HepG2 (cell line): Measurements from ENCODE around the gene RELB. TPM values are rescaled to one million over a fixed set of nuclear protein-coding genes. Genes with fewer than 3 reads are reported as not detected.

ENCODE experiments used
- ATAD3A ChIP-seq: sonication (generic); formaldehyde crosslinking; IDR thresholded peaks from 2 replicates; pipeline ENCODE4 v1.4.0; 2020; ENCODE audit warnings: missing genetic modification reagents
- CAMTA2 ChIP-seq: sonication (generic); formaldehyde crosslinking; IDR thresholded peaks from 2 replicates; pipeline ENCODE4 v1.4.0; 2020; ENCODE audit warnings: mild to moderate bottlenecking, missing genetic modification reagents, borderline replicate concordance
- CC2D1A ChIP-seq: sonication (generic); formaldehyde crosslinking; IDR thresholded peaks from 2 replicates; pipeline ENCODE4 v1.8.1; 2023; ENCODE audit warnings: mild to moderate bottlenecking, missing genetic modification reagents
- CERS6 ChIP-seq: sonication (generic); formaldehyde crosslinking; IDR thresholded peaks from 2 replicates; pipeline ENCODE4 v1.5.0; 2020; ENCODE audit warnings: missing genetic modification reagents
- ERF ChIP-seq: IDR thresholded peaks from 2 replicates; pipeline ENCODE4 v1.6.1; 2018; ENCODE audit warnings: missing biosample characterization, missing genetic modification reagents
- ISL2 ChIP-seq: sonication (generic); formaldehyde crosslinking; IDR thresholded peaks from 2 replicates; pipeline ENCODE4 v1.5.0; 2020; ENCODE audit warnings: missing genetic modification reagents
- NCOA2 ChIP-seq: sonication (generic); formaldehyde crosslinking; IDR thresholded peaks from 2 replicates; pipeline ENCODE4 v1.8.0; 2022; ENCODE audit warnings: inconsistent platforms
- NFATC3 ChIP-seq: sonication (generic); formaldehyde crosslinking; IDR thresholded peaks from 2 replicates; pipeline ENCODE4 v1.5.1; 2020; ENCODE audit warnings: mild to moderate bottlenecking, missing genetic modification reagents
- PCBP2 ChIP-seq: fragments of 200-400 bp; formaldehyde crosslinking; optimal IDR thresholded peaks from 2 replicates; pipeline ENCODE3; 2018; ENCODE audit warnings: low read length, low read depth; ENCODE audit not compliant: poor library complexity, severe bottlenecking
- PHF8 ChIP-seq: sonication (generic); formaldehyde crosslinking; IDR thresholded peaks from 2 replicates; pipeline ENCODE4 v1.5.0; 2020; ENCODE audit warnings: missing genetic modification reagents
- PITX1 ChIP-seq: sonication (generic); formaldehyde crosslinking; IDR thresholded peaks from 2 replicates; pipeline ENCODE4 v1.5.1; 2020; ENCODE audit warnings: mild to moderate bottlenecking, missing genetic modification reagents
- SMAD1 ChIP-seq: sonication (generic); formaldehyde crosslinking; IDR thresholded peaks from 2 replicates; pipeline ENCODE4 v1.4.0; 2020; ENCODE audit warnings: missing genetic modification reagents, low read depth, mild to moderate bottlenecking, borderline replicate concordance
- ZMAT3 ChIP-seq: sonication (generic); formaldehyde crosslinking; conservative IDR thresholded peaks from 2 replicates; pipeline ENCODE4 v1.7.0; 2021; ENCODE audit warnings: missing genetic modification reagents
- ZMYM4 ChIP-seq: sonication (generic); formaldehyde crosslinking; IDR thresholded peaks from 2 replicates; pipeline ENCODE4 v1.8.1; 2023; ENCODE audit warnings: mild to moderate bottlenecking, missing genetic modification reagents
- ZNF274 ChIP-seq: sonication (generic); formaldehyde crosslinking; IDR thresholded peaks from 2 replicates; pipeline ENCODE4 v1.5.1; 2020; ENCODE audit warnings: mild to moderate bottlenecking, missing genetic modification reagents
- ZNF367 ChIP-seq: sonication (generic); formaldehyde crosslinking; IDR thresholded peaks from 2 replicates; pipeline ENCODE4 v1.4.0; 2020; ENCODE audit warnings: missing genetic modification reagents, borderline replicate concordance
- ZNF382 ChIP-seq: sonication (generic); formaldehyde crosslinking; IDR thresholded peaks from 2 replicates; pipeline ENCODE4 v1.5.0; 2020; ENCODE audit warnings: missing genetic modification reagents, mild to moderate bottlenecking, borderline replicate concordance
- ZNF468 ChIP-seq: sonication (generic); formaldehyde crosslinking; IDR thresholded peaks from 2 replicates; pipeline ENCODE4 v1.8.0; 2022; ENCODE audit warnings: mild to moderate bottlenecking, moderate library complexity, missing genetic modification reagents
- ZNF503 ChIP-seq: sonication (generic); formaldehyde crosslinking; IDR thresholded peaks from 2 replicates; pipeline ENCODE4 v1.4.0; 2020; ENCODE audit warnings: missing genetic modification reagents
- ZNF557 ChIP-seq: sonication (generic); formaldehyde crosslinking; IDR thresholded peaks from 2 replicates; pipeline ENCODE4 v1.4.0; 2020; ENCODE audit warnings: missing genetic modification reagents
- ZSCAN21 ChIP-seq: sonication (generic); formaldehyde crosslinking; IDR thresholded peaks from 2 replicates; pipeline ENCODE4 v1.8.0; 2022; ENCODE audit warnings: mild to moderate bottlenecking, missing genetic modification reagents, moderate library complexity, borderline replicate concordance
- polyA plus RNA-seq, 8 experiments: library from polyadenylated mRNA; depleted of rRNA in 3 of 8; stranded (reverse) in 7 of 8; unstranded in 1 of 8; fragments of >200 nt; fragmentation: Illumina TruSeq in 4 of 8; extraction: Trizol in 4 of 8; gene quantifications; 2 replicates each; pipeline versions ENCODE4 v1.2.1 to v1.2.3, GENCODE V29; 2011 to 2016; ENCODE audit warnings: low read depth in 4 of 8, missing spikeins in 1 of 8, mixed read lengths in 1 of 8; ENCODE audit not compliant: insufficient read depth in 1 of 8
- total RNA-seq, 5 experiments: library from RNA; depleted of rRNA; stranded (reverse); fragments of >200 nt; fragmentation: Illumina TruSeq; extraction: Trizol; gene quantifications; 2 replicates each; pipeline ENCODE4 v1.2.3, GENCODE V29; 2016; ENCODE audit warnings: low read depth in 1 of 5
- TF ChIP-seq, protein P1 (sequence below): sonication (generic); formaldehyde crosslinking; IDR thresholded peaks from 2 replicates; pipeline ENCODE4 v1.5.1; 2020; ENCODE audit warnings: missing genetic modification reagents, mild to moderate bottlenecking, borderline replicate concordance
- TF ChIP-seq, protein P2 (sequence below): sonication (generic); formaldehyde crosslinking; conservative IDR thresholded peaks from 2 replicates; pipeline ENCODE4 v1.4.0; 2020; ENCODE audit warnings: missing genetic modification reagents

The RELB gene
- total and polyA plus RNA-seq, 2 of the 13 experiments (the other 11 are each of a cell fraction or from before 2014, with no cell fraction given): 1.9 to 3.5 TPM

- TF ChIP-seq NFATC3 (CRISPR knock-in tag): no peak
- TF ChIP-seq CERS6 (CRISPR knock-in tag): no peak
- peak; percentile 94 for TF ChIP-seq ERF (CRISPR knock-in tag)
- peak; percentile 85 for TF ChIP-seq ISL2 (CRISPR knock-in tag)
- peak; percentile 53; the same call in 1 of the 2 replicates for TF ChIP-seq ZMYM4 (CRISPR knock-in tag)
- 0 out of 2 replicates have a peak, but pooled peaks have one; percentile 58 for TF ChIP-seq ZNF274 (CRISPR knock-in tag)
- TF ChIP-seq PITX1 (CRISPR knock-in tag): peak; percentile 26; the same call in 1 of the 2 replicates
- TF ChIP-seq, protein P1, sequence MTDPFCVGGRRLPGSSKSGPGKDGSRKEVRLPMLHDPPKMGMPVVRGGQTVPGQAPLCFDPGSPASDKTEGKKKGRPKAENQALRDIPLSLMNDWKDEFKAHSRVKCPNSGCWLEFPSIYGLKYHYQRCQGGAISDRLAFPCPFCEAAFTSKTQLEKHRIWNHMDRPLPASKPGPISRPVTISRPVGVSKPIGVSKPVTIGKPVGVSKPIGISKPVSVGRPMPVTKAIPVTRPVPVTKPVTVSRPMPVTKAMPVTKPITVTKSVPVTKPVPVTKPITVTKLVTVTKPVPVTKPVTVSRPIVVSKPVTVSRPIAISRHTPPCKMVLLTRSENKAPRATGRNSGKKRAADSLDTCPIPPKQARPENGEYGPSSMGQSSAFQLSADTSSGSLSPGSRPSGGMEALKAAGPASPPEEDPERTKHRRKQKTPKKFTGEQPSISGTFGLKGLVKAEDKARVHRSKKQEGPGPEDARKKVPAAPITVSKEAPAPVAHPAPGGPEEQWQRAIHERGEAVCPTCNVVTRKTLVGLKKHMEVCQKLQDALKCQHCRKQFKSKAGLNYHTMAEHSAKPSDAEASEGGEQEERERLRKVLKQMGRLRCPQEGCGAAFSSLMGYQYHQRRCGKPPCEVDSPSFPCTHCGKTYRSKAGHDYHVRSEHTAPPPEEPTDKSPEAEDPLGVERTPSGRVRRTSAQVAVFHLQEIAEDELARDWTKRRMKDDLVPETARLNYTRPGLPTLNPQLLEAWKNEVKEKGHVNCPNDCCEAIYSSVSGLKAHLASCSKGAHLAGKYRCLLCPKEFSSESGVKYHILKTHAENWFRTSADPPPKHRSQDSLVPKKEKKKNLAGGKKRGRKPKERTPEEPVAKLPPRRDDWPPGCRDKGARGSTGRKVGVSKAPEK (CRISPR knock-in tag): no peak
- TF ChIP-seq ZNF468 (CRISPR knock-in tag): 0 out of 2 replicates have a peak, but pooled peaks have one; percentile 25
- no peak for TF ChIP-seq ATAD3A (CRISPR knock-in tag)
- peak; percentile 49 for TF ChIP-seq PHF8 (CRISPR knock-in tag)
- TF ChIP-seq ZNF382 (CRISPR knock-in tag): no peak
- no peak for TF ChIP-seq ZNF367 (CRISPR knock-in tag)
- TF ChIP-seq, protein P2, sequence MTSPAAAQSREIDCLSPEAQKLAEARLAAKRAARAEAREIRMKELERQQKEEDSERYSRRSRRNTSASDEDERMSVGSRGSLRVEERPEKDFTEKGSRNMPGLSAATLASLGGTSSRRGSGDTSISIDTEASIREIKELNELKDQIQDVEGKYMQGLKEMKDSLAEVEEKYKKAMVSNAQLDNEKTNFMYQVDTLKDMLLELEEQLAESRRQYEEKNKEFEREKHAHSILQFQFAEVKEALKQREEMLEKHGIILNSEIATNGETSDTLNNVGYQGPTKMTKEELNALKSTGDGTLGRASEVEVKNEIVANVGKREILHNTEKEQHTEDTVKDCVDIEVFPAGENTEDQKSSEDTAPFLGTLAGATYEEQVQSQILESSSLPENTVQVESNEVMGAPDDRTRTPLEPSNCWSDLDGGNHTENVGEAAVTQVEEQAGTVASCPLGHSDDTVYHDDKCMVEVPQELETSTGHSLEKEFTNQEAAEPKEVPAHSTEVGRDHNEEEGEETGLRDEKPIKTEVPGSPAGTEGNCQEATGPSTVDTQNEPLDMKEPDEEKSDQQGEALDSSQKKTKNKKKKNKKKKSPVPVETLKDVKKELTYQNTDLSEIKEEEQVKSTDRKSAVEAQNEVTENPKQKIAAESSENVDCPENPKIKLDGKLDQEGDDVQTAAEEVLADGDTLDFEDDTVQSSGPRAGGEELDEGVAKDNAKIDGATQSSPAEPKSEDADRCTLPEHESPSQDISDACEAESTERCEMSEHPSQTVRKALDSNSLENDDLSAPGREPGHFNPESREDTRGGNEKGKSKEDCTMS (CRISPR knock-in tag): no peak
- TF ChIP-seq CC2D1A: no peak
- TF ChIP-seq ZSCAN21 (CRISPR knock-in tag): peak; percentile 82
- TF ChIP-seq PCBP2: no peak
- no peak for TF ChIP-seq CAMTA2 (CRISPR knock-in tag)
- peak; percentile 86 for TF ChIP-seq NCOA2 (CRISPR knock-in tag)
- 0 out of 2 replicates have a peak, but pooled peaks have one; percentile 48 for TF ChIP-seq ZMAT3 (CRISPR knock-in tag)
- TF ChIP-seq SMAD1 (CRISPR knock-in tag): no peak
- TF ChIP-seq ZNF503: no peak
- TF ChIP-seq ZNF557: 0 out of 2 replicates have a peak, but pooled peaks have one; percentile 42
Observed at GRCh38 chr19:45045671-45046353, 44.5 kb downstream of the RELB start (continued).
